Lower lobe of right lung (tissue), 2 donors: ENCODE data around the gene OVCA2. TPM values are rescaled to one million over a fixed set of nuclear protein-coding genes. Genes with fewer than 3 reads are reported as not detected.
A peak's percentile ranks its signal among the peaks of the same experiment; 100 is the strongest.

Source experiments
- ATAC-seq, 2 donors: fragments of 200-7000 bp; cut with Tn5 transposase; one replicate each; pipeline ENCODE4 v1.9.1; 2020 to 2022; ENCODE audit warnings: mild to moderate bottlenecking in 2 of 2, moderate library complexity in 2 of 2
- DNase-seq: peaks from one replicate; pipeline ENCODE4 v3.0.0-alpha.2; 2020
- H3K27ac ChIP-seq: fragments of 200-600 bp; one replicate; pipeline ENCODE4 v1.8.0; 2022
- H3K27me3 ChIP-seq: fragments of 200-600 bp; one replicate; pipeline ENCODE4 v1.8.0; 2022; ENCODE audit warnings: low read depth
- H3K36me3 ChIP-seq: fragments of 200-600 bp; one replicate; pipeline ENCODE4 v1.8.0; 2022; ENCODE audit warnings: mild to moderate bottlenecking
- H3K4me1 ChIP-seq: fragments of 200-600 bp; one replicate; pipeline ENCODE4 v1.8.0; 2022
- H3K4me3 ChIP-seq: fragments of 200-600 bp; one replicate; pipeline ENCODE4 v1.8.0; 2022; ENCODE audit warnings: mild to moderate bottlenecking
- H3K9me3 ChIP-seq: fragments of 200-600 bp; one replicate; pipeline ENCODE4 v1.8.0; 2022
- intact Hi-C: fragments of 100-400 bp; cut with DNase I; formaldehyde crosslinking; loops from one replicate; pipeline ENCODE4 v1.11.0; 2022
- total RNA-seq: library from RNA; stranded (reverse); fragmentation: NEBNext Ultra II Directional; extraction: Animal tissue kit (Norgen Biotek cat#: 25700); gene quantifications from one replicate; pipeline ENCODE4 v1.2.1, GENCODE V29; 2021
- TF ChIP-seq, protein P1 (sequence below): fragments of 200-600 bp; IDR thresholded peaks from one replicate; pipeline ENCODE4 v1.8.0; 2022; ENCODE audit warnings: antibody characterized with exemption, mild to moderate bottlenecking
- donor health status: DM: no; HTN: yes; CAD: no; lungs with severe emphysema.

Gene OVCA2
- total RNA-seq, 1 donor from 2014 or later = 20.3 TPM

DNA sequence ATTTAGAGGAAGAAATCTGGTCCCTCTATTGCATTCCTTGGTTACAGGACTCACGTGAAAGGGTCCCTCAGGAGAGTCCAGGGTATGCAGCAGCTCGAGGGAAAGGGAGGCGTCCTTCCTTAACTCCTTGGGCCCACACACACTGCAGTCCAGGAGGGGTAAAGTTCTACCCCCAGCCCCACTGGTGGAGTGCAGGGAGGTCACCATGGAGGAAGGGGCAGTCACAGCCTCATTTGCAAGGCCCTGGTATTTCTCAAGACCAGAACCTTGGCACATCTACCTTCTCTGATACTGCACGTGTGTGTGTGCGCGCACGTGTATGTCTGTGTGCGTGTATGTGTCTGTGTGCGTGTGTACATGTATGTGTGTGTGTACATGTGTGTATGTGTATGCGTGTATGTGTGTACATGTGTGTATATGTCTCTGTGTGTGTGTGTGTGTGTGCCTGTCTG lies 24.2 kb downstream of the OVCA2 start:
- intact Hi-C loops = no loop called here
- no peaks in the 10 kb centered on the region for H3K27me3 ChIP-seq
- H3K36me3 ChIP-seq = peaks cover 42% of the 10 kb centered on the region
- DNase-seq (no peak), ATAC-seq (no peak)
- H3K4me1 ChIP-seq = peaks cover 74% of the 10 kb centered on the region
- no peaks in the 10 kb centered on the region for H3K9me3 ChIP-seq
- H3K27ac ChIP-seq = peak overlapping the region; percentile 87
- no peak overlapping the region for H3K4me3 ChIP-seq
- TF ChIP-seq, protein P1, sequence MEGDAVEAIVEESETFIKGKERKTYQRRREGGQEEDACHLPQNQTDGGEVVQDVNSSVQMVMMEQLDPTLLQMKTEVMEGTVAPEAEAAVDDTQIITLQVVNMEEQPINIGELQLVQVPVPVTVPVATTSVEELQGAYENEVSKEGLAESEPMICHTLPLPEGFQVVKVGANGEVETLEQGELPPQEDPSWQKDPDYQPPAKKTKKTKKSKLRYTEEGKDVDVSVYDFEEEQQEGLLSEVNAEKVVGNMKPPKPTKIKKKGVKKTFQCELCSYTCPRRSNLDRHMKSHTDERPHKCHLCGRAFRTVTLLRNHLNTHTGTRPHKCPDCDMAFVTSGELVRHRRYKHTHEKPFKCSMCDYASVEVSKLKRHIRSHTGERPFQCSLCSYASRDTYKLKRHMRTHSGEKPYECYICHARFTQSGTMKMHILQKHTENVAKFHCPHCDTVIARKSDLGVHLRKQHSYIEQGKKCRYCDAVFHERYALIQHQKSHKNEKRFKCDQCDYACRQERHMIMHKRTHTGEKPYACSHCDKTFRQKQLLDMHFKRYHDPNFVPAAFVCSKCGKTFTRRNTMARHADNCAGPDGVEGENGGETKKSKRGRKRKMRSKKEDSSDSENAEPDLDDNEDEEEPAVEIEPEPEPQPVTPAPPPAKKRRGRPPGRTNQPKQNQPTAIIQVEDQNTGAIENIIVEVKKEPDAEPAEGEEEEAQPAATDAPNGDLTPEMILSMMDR = no peak

DNA sequence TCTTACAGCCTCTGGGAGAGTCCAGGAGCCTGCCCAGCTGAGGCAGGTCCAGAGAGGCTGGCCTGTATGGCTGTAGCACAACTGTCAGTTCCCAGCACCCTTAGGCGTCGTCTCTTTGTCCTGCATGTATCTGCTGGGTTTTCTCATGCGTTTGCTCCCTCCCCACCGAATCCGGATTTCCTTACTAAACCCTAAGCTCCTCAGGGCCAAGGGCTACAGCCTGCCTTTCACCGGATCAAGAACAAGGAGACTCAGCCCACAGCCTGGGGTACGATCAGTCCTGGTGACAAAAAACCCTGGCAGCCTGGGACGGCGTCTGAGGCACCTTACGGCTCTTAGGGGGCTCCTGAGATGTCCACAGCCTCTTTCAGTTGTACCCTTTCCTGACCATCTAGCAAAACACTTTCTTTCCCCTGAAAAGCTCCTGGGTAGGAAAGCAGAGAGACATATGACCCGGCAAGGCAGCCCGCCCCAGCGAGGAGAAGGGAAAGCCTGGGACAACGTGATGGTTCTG lies 25.3 kb downstream of the OVCA2 start:
- H3K27ac ChIP-seq = peak overlapping the region; percentile 87

DNA sequence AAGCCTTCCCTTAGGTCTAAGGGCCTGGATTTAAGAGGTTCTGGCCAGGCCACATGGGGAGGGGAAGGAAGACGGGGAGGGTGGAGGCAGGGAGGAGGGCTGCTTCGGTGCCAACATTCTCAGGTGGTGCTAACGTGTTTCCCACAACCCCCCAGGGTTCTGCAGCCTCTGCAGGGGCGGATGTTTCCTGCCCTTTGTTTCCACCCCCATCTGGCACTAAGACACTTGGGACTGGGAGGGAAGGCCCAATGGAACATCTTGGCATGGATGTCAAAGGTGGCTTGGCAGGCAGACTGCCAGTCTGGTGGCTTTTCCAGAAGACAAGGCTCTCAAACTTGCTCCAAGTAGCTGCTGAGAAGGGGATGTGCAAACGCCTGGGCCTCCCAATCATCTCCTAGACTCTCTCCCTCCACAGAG lies 25.8 kb downstream of the OVCA2 start:
- H3K36me3 ChIP-seq = peaks cover 35% of the 10 kb centered on the region
- TF ChIP-seq, protein P1 = no peak
- ATAC-seq (no peak), DNase-seq (no peak)
- no peaks in the 10 kb centered on the region for H3K9me3 ChIP-seq
- intact Hi-C loops = no loop called here
- H3K4me1 ChIP-seq = peaks cover 72% of the 10 kb centered on the region
- H3K27ac ChIP-seq = peak overlapping the region; percentile 87
- H3K27me3 ChIP-seq = no peaks in the 10 kb centered on the region
- no peak overlapping the region for H3K4me3 ChIP-seq

More for the DNA sequence above, 25.3 kb downstream of the OVCA2 start:
- H3K36me3 ChIP-seq = peaks cover 35% of the 10 kb centered on the region
- H3K27me3 ChIP-seq = no peaks in the 10 kb centered on the region
- TF ChIP-seq, protein P1 = no peak
- H3K4me3 ChIP-seq = no peak overlapping the region
- DNase-seq (no peak), ATAC-seq (no peak)
- peaks cover 72% of the 10 kb centered on the region for H3K4me1 ChIP-seq
- H3K9me3 ChIP-seq = no peaks in the 10 kb centered on the region
- intact Hi-C loops = no loop called here

DNA sequence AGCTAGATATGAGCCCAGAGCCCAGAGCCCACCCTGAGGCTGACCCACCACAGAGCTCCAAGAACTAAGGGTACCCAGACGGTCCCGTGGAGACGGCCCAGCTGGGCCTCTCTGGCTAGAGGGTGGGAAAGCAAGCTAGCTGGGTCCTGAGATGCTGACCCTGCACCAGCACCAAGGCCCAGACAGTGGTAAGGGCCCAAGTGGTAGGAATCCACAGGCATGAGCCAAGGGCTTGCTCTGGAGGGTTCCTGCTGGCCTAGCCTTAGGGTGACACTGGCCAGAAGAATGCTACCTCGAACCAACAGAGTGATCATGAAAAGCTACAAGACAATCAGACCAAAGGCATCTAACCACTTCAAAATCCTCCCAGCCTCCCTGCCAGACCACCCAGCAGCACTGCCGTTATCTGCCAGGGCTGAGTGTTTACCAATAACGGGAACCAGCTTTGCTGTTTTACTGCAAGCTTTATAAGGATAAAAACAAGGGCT lies 26.3 kb downstream of the OVCA2 start:
- TF ChIP-seq, protein P1 = no peak
- DNase-seq (no peak), ATAC-seq (no peak)
- peaks cover 35% of the 10 kb centered on the region for H3K36me3 ChIP-seq
- intact Hi-C loops = no loop called here
- H3K4me3 ChIP-seq = no peak overlapping the region
- peak overlapping the region; percentile 87 for H3K27ac ChIP-seq
- H3K4me1 ChIP-seq = peaks cover 71% of the 10 kb centered on the region
- no peaks in the 10 kb centered on the region for H3K9me3 ChIP-seq
- H3K27me3 ChIP-seq = no peaks in the 10 kb centered on the region

DNA sequence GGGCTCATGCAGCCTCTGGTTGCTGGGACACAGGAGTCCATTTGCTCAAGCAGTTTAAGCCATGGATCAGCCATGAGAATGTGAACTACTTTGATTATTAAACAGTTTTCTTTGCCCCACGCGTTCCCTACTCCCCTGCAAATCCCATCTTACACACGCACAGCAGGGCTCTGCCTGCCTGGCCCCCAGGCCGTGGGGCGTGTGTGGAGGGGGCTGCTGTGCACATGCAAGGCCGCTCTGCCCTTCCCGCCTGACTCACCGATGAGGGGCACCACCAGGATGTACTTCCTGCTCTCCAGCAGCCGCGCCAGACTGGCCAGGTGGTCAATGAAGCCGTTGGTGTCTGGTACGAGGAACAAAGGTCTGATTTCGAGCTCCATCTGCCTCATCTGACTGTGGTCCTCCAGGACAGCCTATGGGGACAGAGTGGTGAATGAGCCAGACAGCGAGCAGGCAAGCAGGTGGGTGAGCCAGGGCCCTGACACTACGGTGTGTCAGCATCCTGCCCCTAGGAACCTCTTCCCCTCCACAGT lies 26.8 kb downstream of the OVCA2 start:
- peaks cover 74% of the 10 kb centered on the region for H3K4me1 ChIP-seq
- H3K27ac ChIP-seq = peak overlapping the region; percentile 87

More for the DNA sequence above, 26.8 kb downstream of the OVCA2 start:
- ATAC-seq (no peak), DNase-seq (no peak)
- H3K27me3 ChIP-seq = no peaks in the 10 kb centered on the region
- TF ChIP-seq, protein P1 = no peak
- H3K36me3 ChIP-seq = peaks cover 35% of the 10 kb centered on the region
- H3K9me3 ChIP-seq = no peaks in the 10 kb centered on the region
- H3K4me3 ChIP-seq = no peak overlapping the region
- intact Hi-C loops = no loop called here
